Mesendoderm (in vitro differentiated cells): Measurements from ENCODE around the gene SPOCK1.

ENCODE experiments used
- DNase-seq: peaks from one replicate; pipeline ENCODE4 v3.0.0; 2013
- H2AK5ac ChIP-seq: 2 replicates; pipeline ENCODE4 v1.6.1; 2013; ENCODE audit warnings: low read length, inconsistent platforms
- H2BK120ac ChIP-seq: 2 replicates; pipeline ENCODE4 v1.6.1; 2013; ENCODE audit warnings: low read depth, mild to moderate bottlenecking, low read length, moderate library complexity, mixed read lengths
- H2BK15ac ChIP-seq: replicated peaks from 2 replicates; pipeline ENCODE4 v1.6.1; 2013; ENCODE audit warnings: low read depth, mild to moderate bottlenecking, moderate library complexity
- H2BK5ac ChIP-seq: 2 replicates; pipeline ENCODE4 v1.6.1; 2013; ENCODE audit warnings: low read length, inconsistent platforms
- H3K18ac ChIP-seq: 2 replicates; pipeline ENCODE4 v1.6.1; 2013; ENCODE audit warnings: mild to moderate bottlenecking, low read length, mixed read lengths
- H3K23ac ChIP-seq: one replicate; pipeline ENCODE4 v1.6.1; 2013; ENCODE audit warnings: low read length
- H3K27ac ChIP-seq: 2 replicates; pipeline ENCODE4 v1.5.1; 2013; ENCODE audit warnings: low read depth, mild to moderate bottlenecking, inconsistent platforms, low read length, moderate library complexity
- H3K27me3 ChIP-seq: 2 replicates; pipeline ENCODE4 v1.6.1; 2013; ENCODE audit warnings: low read length, control low read depth, mild to moderate bottlenecking, inconsistent platforms; ENCODE audit not compliant: insufficient read depth, poor library complexity
- H3K36me3 ChIP-seq: 2 replicates; pipeline ENCODE4 v1.6.1; 2013; ENCODE audit warnings: low read length, inconsistent platforms; ENCODE audit not compliant: control insufficient read depth, insufficient read depth
- H3K4ac ChIP-seq: one replicate; pipeline ENCODE4 v1.6.1; 2013; ENCODE audit warnings: low read depth, mild to moderate bottlenecking, low read length, moderate library complexity
- H3K4me1 ChIP-seq: 2 replicates; pipeline ENCODE4 v1.6.1; 2013; ENCODE audit warnings: low read depth, low read length, inconsistent platforms; ENCODE audit not compliant: control insufficient read depth
- H3K4me2 ChIP-seq: 2 replicates; pipeline ENCODE4 v1.6.1; 2013; ENCODE audit warnings: low read length
- H3K4me3 ChIP-seq: 2 replicates; pipeline ENCODE4 v1.5.1; 2013; ENCODE audit warnings: mild to moderate bottlenecking, low read length
- H3K56ac ChIP-seq: one replicate; pipeline ENCODE4 v1.6.1; 2013; ENCODE audit warnings: low read length
- H3K79me1 ChIP-seq: 2 replicates; pipeline ENCODE4 v1.6.1; 2013; ENCODE audit warnings: low read length, inconsistent platforms
- H3K79me2 ChIP-seq: 2 replicates; pipeline ENCODE4 v1.6.1; 2013; ENCODE audit warnings: mild to moderate bottlenecking, low read length; ENCODE audit not compliant: control insufficient read depth, insufficient read depth
- H3K9ac ChIP-seq: 2 replicates; pipeline ENCODE4 v1.6.1; 2013; ENCODE audit warnings: low read length, inconsistent platforms
- H4K5ac ChIP-seq: one replicate; pipeline ENCODE4 v1.6.1; 2013; ENCODE audit warnings: low read length
- H4K8ac ChIP-seq: one replicate; pipeline ENCODE4 v1.6.1; 2013; ENCODE audit warnings: low read depth, mild to moderate bottlenecking, control low read depth, low read length, moderate library complexity
- WGBS: extraction: QIAGEN DNeasy Blood & Tissue Kit; methylation state at CpG from one replicate; pipeline ENCODE4 v1.1.7; 2013; ENCODE audit warnings: low lambda C conversion rate, missing lambda C conversion rate; ENCODE audit not compliant: insufficient coverage; ENCODE audit errors: extremely low coverage; 5-methylcytosine and 5-hydroxymethylcytosine counted together

Gene SPOCK1

GRCh38 chr5:137097203-137097602 is 401.9 kb downstream of the SPOCK1 start:
- Histone ChIP-seq H3K27ac (no peak overlapping the region), H3K4me2 (no peak overlapping the region), H3K36me3 (no peaks in the 10 kb centered on the region), H3K18ac (no peak overlapping the region), H3K9ac (no peak overlapping the region), H3K23ac (no peak overlapping the region), H2AK5ac (no peak overlapping the region), H2BK15ac (no peak overlapping the region), H3K79me1 (no peaks in the 10 kb centered on the region), H2BK120ac (no peak overlapping the region), H3K56ac (no peak overlapping the region), H3K79me2 (no peaks in the 10 kb centered on the region), H3K4me1 (peaks cover 3% of the 10 kb centered on the region), H4K8ac (no peak overlapping the region), H3K27me3 (no peaks in the 10 kb centered on the region), H2BK5ac (no peak overlapping the region), H4K5ac (no peak overlapping the region), H3K4me3 (no peak overlapping the region), H3K4ac (no peak overlapping the region)
- WGBS: no CpG with 5 or more reads among the region's 3 CpGs
- no peak for DNase-seq

GRCh38 chr5:137096149-137097103 is 402.7 kb downstream of the SPOCK1 start:
- Histone ChIP-seq H3K18ac (no peak overlapping the region), H4K8ac (no peak overlapping the region), H3K4ac (no peak overlapping the region), H3K27ac (no peak overlapping the region), H2BK120ac (no peak overlapping the region), H3K79me1 (no peaks in the 10 kb centered on the region), H2AK5ac (no peak overlapping the region), H2BK15ac (no peak overlapping the region), H3K4me2 (no peak overlapping the region), H3K27me3 (no peaks in the 10 kb centered on the region), H3K9ac (no peak overlapping the region), H2BK5ac (no peak overlapping the region), H3K23ac (no peak overlapping the region), H3K4me3 (no peak overlapping the region), H3K56ac (no peak overlapping the region), H3K79me2 (no peaks in the 10 kb centered on the region), H3K36me3 (no peaks in the 10 kb centered on the region), H4K5ac (no peak overlapping the region), H3K4me1 (peaks cover 3% of the 10 kb centered on the region)
- WGBS: no CpG with 5 or more reads among the region's 6 CpGs
- no peak for DNase-seq

GRCh38 chr5:137095597-137095996 is 403.5 kb downstream of the SPOCK1 start:
- Histone ChIP-seq H3K79me1 (no peaks in the 10 kb centered on the region), H2BK15ac (no peak overlapping the region), H3K18ac (no peak overlapping the region), H3K27me3 (no peaks in the 10 kb centered on the region), H3K9ac (no peak overlapping the region), H2AK5ac (no peak overlapping the region), H3K4me1 (peaks cover 7% of the 10 kb centered on the region), H4K5ac (no peak overlapping the region), H3K36me3 (no peaks in the 10 kb centered on the region), H3K27ac (no peak overlapping the region), H2BK120ac (no peak overlapping the region), H3K23ac (no peak overlapping the region), H3K4me3 (no peak overlapping the region), H3K56ac (no peak overlapping the region), H3K4ac (no peak overlapping the region), H3K79me2 (no peaks in the 10 kb centered on the region), H3K4me2 (no peak overlapping the region), H4K8ac (no peak overlapping the region), H2BK5ac (no peak overlapping the region)
- DNase-seq: no peak

- no peaks in the 10 kb centered on the region for H3K79me1 ChIP-seq
These were observed 406.3 kb downstream of the SPOCK1 start for GRCh38 chr5:137092831-137093230.

GRCh38 chr5:137091472-137091871 is 407.7 kb downstream of the SPOCK1 start:
- H2BK120ac ChIP-seq: no peak overlapping the region
- no peak overlapping the region for H2BK15ac ChIP-seq
- no peak overlapping the region for H3K23ac ChIP-seq
- H2AK5ac ChIP-seq: no peak overlapping the region
- no peak overlapping the region for H3K9ac ChIP-seq
- no peak overlapping the region for H3K4me2 ChIP-seq
- DNase-seq: peak; percentile 65
- no peak overlapping the region for H3K18ac ChIP-seq
- peaks cover 9% of the 10 kb centered on the region for H3K4me1 ChIP-seq
- H3K27me3 ChIP-seq: no peaks in the 10 kb centered on the region
- no peaks in the 10 kb centered on the region for H3K36me3 ChIP-seq
- no peaks in the 10 kb centered on the region for H3K79me1 ChIP-seq
- H3K4me3 ChIP-seq: no peak overlapping the region
- H2BK5ac ChIP-seq: no peak overlapping the region
- H3K27ac ChIP-seq: no peak overlapping the region
- H4K8ac ChIP-seq: no peak overlapping the region
- no peak overlapping the region for H3K4ac ChIP-seq
- no peak overlapping the region for H3K56ac ChIP-seq
- no CpG with 5 or more reads among the region's 1 CpG for WGBS
- no peak overlapping the region for H4K5ac ChIP-seq
- H3K79me2 ChIP-seq: no peaks in the 10 kb centered on the region

More at GRCh38 chr5:137092831-137093230, 406.3 kb downstream of the SPOCK1 start:
- WGBS: no CpG with 5 or more reads among the region's 3 CpGs
- Histone ChIP-seq H3K36me3 (no peaks in the 10 kb centered on the region), H2BK120ac (no peak overlapping the region), H4K8ac (no peak overlapping the region), H3K4ac (no peak overlapping the region), H3K27ac (no peak overlapping the region), H4K5ac (no peak overlapping the region), H3K4me2 (no peak overlapping the region), H3K18ac (no peak overlapping the region), H2BK15ac (no peak overlapping the region), H2BK5ac (no peak overlapping the region), H2AK5ac (no peak overlapping the region), H3K9ac (no peak overlapping the region), H3K23ac (no peak overlapping the region), H3K4me3 (no peak overlapping the region), H3K27me3 (no peaks in the 10 kb centered on the region), H3K56ac (no peak overlapping the region), H3K4me1 (peaks cover 9% of the 10 kb centered on the region), H3K79me2 (no peaks in the 10 kb centered on the region)
- no peak for DNase-seq

- H3K4ac ChIP-seq: no peak overlapping the region
- no peak overlapping the region for H3K23ac ChIP-seq
- no peak overlapping the region for H2BK120ac ChIP-seq
- no CpG with 5 or more reads among the region's 2 CpGs for WGBS
- no peak overlapping the region for H2BK15ac ChIP-seq
- peaks cover 9% of the 10 kb centered on the region for H3K4me1 ChIP-seq
- no peaks in the 10 kb centered on the region for H3K27me3 ChIP-seq
- H3K4me2 ChIP-seq: no peak overlapping the region
- H3K18ac ChIP-seq: no peak overlapping the region
- H3K56ac ChIP-seq: no peak overlapping the region
- H3K79me2 ChIP-seq: no peaks in the 10 kb centered on the region
- no peak for DNase-seq
- no peak overlapping the region for H2BK5ac ChIP-seq
- H3K79me1 ChIP-seq: no peaks in the 10 kb centered on the region
- no peak overlapping the region for H3K9ac ChIP-seq
- no peak overlapping the region for H4K5ac ChIP-seq
- no peak overlapping the region for H3K4me3 ChIP-seq
- no peak overlapping the region for H4K8ac ChIP-seq
- H3K27ac ChIP-seq: no peak overlapping the region
- no peaks in the 10 kb centered on the region for H3K36me3 ChIP-seq
- H2AK5ac ChIP-seq: peak overlapping the region; percentile 20
These were observed 408.4 kb downstream of the SPOCK1 start for GRCh38 chr5:137090721-137091120.
